ENCODE results near the gene NPR1. TPM values are rescaled to one million over a fixed set of nuclear protein-coding genes. Genes with fewer than 3 reads are reported as not detected.

Gene NPR1
- total RNA-seq, 2 experiments from 2014 or later = not detected

- TF ChIP-seq CTCF (IDR thresholded peaks at IDR 0.05) = no peak
These were observed 25.5 kb upstream of the NPR1 start for GRCh38 chr1:153652805-153653500.

GRCh38 chr1:153655333-153655732 lies 23.2 kb upstream of the NPR1 start:
- no peaks in the 10 kb centered on the region for H3K9me3 Mint-ChIP-seq
- Histone ChIP-seq H3K27me3 (ENCODE audit: control insufficient read depth in 1 of 2, insufficient read depth in 2 of 2, low read length in 2 of 2) (no peaks in the 10 kb centered on the region), H3K4me3 (ENCODE audit: low read length) (no peak overlapping the region), H3K27ac (ENCODE audit: low read depth in 1 of 2, low read length in 2 of 2) (no peak overlapping the region), H3K9me3 (ENCODE audit: control insufficient read depth in 1 of 2, insufficient read depth in 1 of 2, low read length in 2 of 2) (no peaks in the 10 kb centered on the region), H3K36me3 (ENCODE audit: insufficient read depth, low read length) (no peaks in the 10 kb centered on the region), H3K4me1 (ENCODE audit: insufficient read depth, low read length) (peaks cover 24% of the 10 kb centered on the region)
- ChIA-PET CTCF (interaction anchor here (1.4 kb wide), 1 partner anchor 21 kb away, joined by 3 read pairs; the partner anchor contains the start of gene CHTOP), POLR2A (no interaction called here)
- H3K27ac Mint-ChIP-seq = no peak overlapping the region
- no peak overlapping the region for H3K4me3 Mint-ChIP-seq
- intact Hi-C loops (cut with DNase I, micrococcal nuclease) = loop anchor here in 1 of 2 experiments (5.0 kb wide), 1 partner anchor 72 kb away; the partner anchor contains the start of gene INTS3
- H3K36me3 Mint-ChIP-seq (ENCODE audit: low read depth) = peaks cover 10% of the 10 kb centered on the region
- H3K4me1 Mint-ChIP-seq (ENCODE audit: low read depth) = peaks cover 16% of the 10 kb centered on the region
- ATAC-seq (ENCODE audit: poor library complexity) (no peak), DNase-seq (no peak)
- TF ChIP-seq CTCF (IDR thresholded peaks at IDR 0.05) = no peak
- no peaks in the 10 kb centered on the region for H3K27me3 Mint-ChIP-seq

More at GRCh38 chr1:153652805-153653500, 25.5 kb upstream of the NPR1 start:
- Mint-ChIP-seq H3K36me3 (ENCODE audit: low read depth) (no peaks in the 10 kb centered on the region), H3K4me3 (no peak overlapping the region), H3K9me3 (no peaks in the 10 kb centered on the region), H3K27ac (no peak overlapping the region), H3K4me1 (ENCODE audit: low read depth) (peaks cover 18% of the 10 kb centered on the region), H3K27me3 (no peaks in the 10 kb centered on the region)
- no peaks in the 10 kb centered on the region for H3K36me3 ChIP-seq (ENCODE audit: insufficient read depth, low read length)
- no peaks in the 10 kb centered on the region for H3K27me3 ChIP-seq (ENCODE audit: control insufficient read depth in 1 of 2, insufficient read depth in 2 of 2, low read length in 2 of 2)
- H3K4me3 ChIP-seq (ENCODE audit: low read length) = no peak overlapping the region
- ChIA-PET POLR2A (interaction anchor here (1.3 to 2.2 kb wide), 2 partner anchors 18 to 19 kb away, joined by 3 to 15 read pairs; partner anchors contain the start of genes CHTOP and ILF2), CTCF (no interaction called here)
- peaks cover 24% of the 10 kb centered on the region for H3K4me1 ChIP-seq (ENCODE audit: insufficient read depth, low read length)
- H3K9me3 ChIP-seq (ENCODE audit: control insufficient read depth in 1 of 2, insufficient read depth in 1 of 2, low read length in 2 of 2) = no peaks in the 10 kb centered on the region
- no peak for ATAC-seq (ENCODE audit: poor library complexity)
- intact Hi-C loops (cut with DNase I, micrococcal nuclease) = no loop called here
- DNase-seq = no peak
- no peak overlapping the region for H3K27ac ChIP-seq (ENCODE audit: low read depth in 1 of 2, low read length in 2 of 2)

- Histone ChIP-seq H3K9me3 (ENCODE audit: control insufficient read depth in 1 of 2, insufficient read depth in 1 of 2, low read length in 2 of 2) (no peaks in the 10 kb centered on the region), H3K27ac (ENCODE audit: low read depth in 1 of 2, low read length in 2 of 2) (peak within 1 kb of the TSS; percentile 76 to 84), H3K4me3 (ENCODE audit: low read length) (peak within 1 kb of the TSS; percentile 79), H3K27me3 (ENCODE audit: control insufficient read depth in 1 of 2, insufficient read depth in 2 of 2, low read length in 2 of 2) (no peaks in the 10 kb centered on the region), H3K36me3 (ENCODE audit: insufficient read depth, low read length) (peaks cover 31% of the 10 kb centered on the region), H3K4me1 (ENCODE audit: insufficient read depth, low read length) (peaks cover 22% of the 10 kb centered on the region)
- Mint-ChIP-seq H3K36me3 (ENCODE audit: low read depth) (peaks cover 40% of the 10 kb centered on the region), H3K4me3 (peak within 1 kb of the TSS; percentile 97), H3K4me1 (ENCODE audit: low read depth) (peaks cover 16% of the 10 kb centered on the region), H3K9me3 (no peaks in the 10 kb centered on the region), H3K27ac (peak within 1 kb of the TSS; percentile 94), H3K27me3 (no peaks in the 10 kb centered on the region)
- DNase-seq = peak; percentile 78 to 93 (median 87)
- intact Hi-C loops (cut with DNase I, micrococcal nuclease) = loop anchor here (1.0 to 5.0 kb wide), 4 partner anchors 11 to 69 kb away; partner anchors contain the start of genes CHTOP (in 2 of the 2) and INTS3 (in 1 of the 2)
- POLR2A ChIA-PET = interaction anchor here (0.9 to 5.0 kb wide), 11 partner anchors 9 to 333 kb away, joined by 3 to 61 read pairs (median 5); partner anchors contain the start of genes CHTOP, ILF2, JTB and RPS27
- CTCF ChIA-PET = interaction anchor here (0.7 to 1.7 kb wide), 2 partner anchors 13 to 123 kb away, joined by 3 read pairs; partner anchors contain the start of genes ILF2 and S100A6
- TF ChIP-seq CTCF (IDR thresholded peaks at IDR 0.05) = no peak
- ATAC-seq (ENCODE audit: poor library complexity) = peak; percentile 96
These were observed 19.9 kb upstream of the NPR1 start, which contains the start of gene SNAPIN for GRCh38 chr1:153658400-153659174. TSS of gene SNAPIN (plus strand) at chr1:153658703. CDS start at chr1:153658744, 41 bp downstream.

Measured in CD4-positive, alpha-beta T cell (primary cell).